SJSA1 (cell line): Measurements from ENCODE around the gene C20orf204. TPM values are rescaled to one million over a fixed set of nuclear protein-coding genes. Genes with fewer than 3 reads are reported as not detected.

Source experiments
- DNase-seq, 2 experiments: peaks; one replicate each; pipeline ENCODE4 v3.0.0-alpha.2; 2015 to 2020; ENCODE audit warnings: low spot score in 2 of 2, low read depth in 1 of 2
- H3K27ac ChIP-seq: fragments of 250-450 bp; sonication (Bioruptor Pico); 2 replicates; pipeline ENCODE4 v1.5.1; 2020; ENCODE audit warnings: mild to moderate bottlenecking, moderate library complexity
- H3K27me3 ChIP-seq: fragments of 250-450 bp; sonication (Bioruptor Pico); replicated peaks from 2 replicates; pipeline ENCODE4 v1.5.1; 2020; ENCODE audit warnings: mild to moderate bottlenecking, moderate library complexity
- H3K36me3 ChIP-seq: fragments of 250-450 bp; sonication (Bioruptor Pico); 2 replicates; pipeline ENCODE4 v1.5.1; 2020; ENCODE audit warnings: mild to moderate bottlenecking
- H3K4me1 ChIP-seq: fragments of 250-450 bp; sonication (Bioruptor Pico); replicated peaks from 2 replicates; pipeline ENCODE4 v1.6.1; 2021; ENCODE audit warnings: mild to moderate bottlenecking
- H3K4me3 ChIP-seq: fragments of 250-450 bp; sonication (Bioruptor Pico); 2 replicates; pipeline ENCODE4 v1.5.1; 2020; ENCODE audit warnings: mild to moderate bottlenecking
- H3K9me3 ChIP-seq: fragments of 250-450 bp; sonication (Bioruptor Pico); replicated peaks from 2 replicates; pipeline ENCODE4 v1.5.1; 2020; ENCODE audit warnings: mild to moderate bottlenecking
- total RNA-seq: library from RNA; depleted of rRNA; stranded (reverse); fragments of >200 nt; shearing (Covaris generic); gene quantifications from 2 replicates; pipeline ENCODE4 v1.2.3, GENCODE V29; 2014

The C20orf204 gene
- total RNA-seq, 1 experiment from 2014 or later, result 0.24 TPM

GRCh38 chr20:64058536-64058935 lies 22.6 kb downstream of the C20orf204 start:
- H3K27ac ChIP-seq, result no peak overlapping the region
- H3K27me3 ChIP-seq, result no peaks in the 10 kb centered on the region
- peaks cover 75% of the 10 kb centered on the region for H3K4me1 ChIP-seq
- H3K4me3 ChIP-seq, result no peak overlapping the region
- peaks cover 66% of the 10 kb centered on the region for H3K36me3 ChIP-seq
- H3K9me3 ChIP-seq, result no peaks in the 10 kb centered on the region
- DNase-seq, result no peak

- Histone ChIP-seq H3K27me3 (no peaks in the 10 kb centered on the region), H3K36me3 (peaks cover 73% of the 10 kb centered on the region), H3K4me1 (peaks cover 75% of the 10 kb centered on the region), H3K4me3 (peak overlapping the region; percentile 74; the same call in 1 of the 2 replicates), H3K27ac (no peak overlapping the region), H3K9me3 (no peaks in the 10 kb centered on the region)
- no peak for DNase-seq
Observed at GRCh38 chr20:64062276-64062595, 26.3 kb downstream of the C20orf204 start.

- Histone ChIP-seq H3K36me3 (peaks cover 68% of the 10 kb centered on the region), H3K27ac (peak within 1 kb of the TSS; percentile 44), H3K9me3 (no peaks in the 10 kb centered on the region), H3K4me3 (peak within 1 kb of the TSS; percentile 74), H3K27me3 (no peaks in the 10 kb centered on the region), H3K4me1 (peaks cover 73% of the 10 kb centered on the region)
- DNase-seq, result peak; percentile 80 to 96
Observed at GRCh38 chr20:64062596-64063388, 26.8 kb downstream of the C20orf204 start, which contains the start of gene TCEA2. Gene TCEA2, plus strand, starts transcription at chr20:64063198. Its CDS starts 115 bp downstream, at chr20:64063313.

- no peaks in the 10 kb centered on the region for H3K9me3 ChIP-seq
- H3K27me3 ChIP-seq, result no peaks in the 10 kb centered on the region
- H3K4me3 ChIP-seq, result peak overlapping the region; percentile 74
- H3K4me1 ChIP-seq, result peaks cover 72% of the 10 kb centered on the region
- H3K36me3 ChIP-seq, result peaks cover 67% of the 10 kb centered on the region
- H3K27ac ChIP-seq, result peak overlapping the region; percentile 44
- DNase-seq, result no peak
Observed at GRCh38 chr20:64063389-64064144, 27.6 kb downstream of the C20orf204 start.

- H3K36me3 ChIP-seq, result peaks cover 67% of the 10 kb centered on the region
- H3K4me3 ChIP-seq, result peak overlapping the region; percentile 74
- H3K4me1 ChIP-seq, result peaks cover 76% of the 10 kb centered on the region
- H3K27me3 ChIP-seq, result no peaks in the 10 kb centered on the region
- peak overlapping the region; percentile 44 for H3K27ac ChIP-seq
- no peaks in the 10 kb centered on the region for H3K9me3 ChIP-seq
- peak; percentile 87 for DNase-seq
Observed at GRCh38 chr20:64064145-64064698, 28.2 kb downstream of the C20orf204 start.

- Histone ChIP-seq H3K27me3 (no peaks in the 10 kb centered on the region), H3K27ac (peak overlapping the region; percentile 44), H3K9me3 (no peaks in the 10 kb centered on the region), H3K4me1 (peaks cover 87% of the 10 kb centered on the region), H3K4me3 (no peak overlapping the region), H3K36me3 (peaks cover 66% of the 10 kb centered on the region)
- DNase-seq, result peak in 1 of 2 experiments; percentile 37
Observed at GRCh38 chr20:64065062-64065973, 29.3 kb downstream of the C20orf204 start.

- peak overlapping the region; percentile 44 for H3K27ac ChIP-seq
- H3K9me3 ChIP-seq, result no peaks in the 10 kb centered on the region
- peaks cover 92% of the 10 kb centered on the region for H3K4me1 ChIP-seq
- peaks cover 71% of the 10 kb centered on the region for H3K36me3 ChIP-seq
- no peak overlapping the region for H3K4me3 ChIP-seq
- peak; percentile 64 to 78 for DNase-seq
- no peaks in the 10 kb centered on the region for H3K27me3 ChIP-seq
Observed at GRCh38 chr20:64065974-64066343, 30.0 kb downstream of the C20orf204 start.

- Histone ChIP-seq H3K4me3 (no peak overlapping the region), H3K9me3 (no peaks in the 10 kb centered on the region), H3K36me3 (peaks cover 74% of the 10 kb centered on the region), H3K27me3 (no peaks in the 10 kb centered on the region), H3K4me1 (peaks cover 84% of the 10 kb centered on the region), H3K27ac (no peak overlapping the region)
- peak in 1 of 2 experiments; percentile 18 for DNase-seq
Observed at GRCh38 chr20:64067005-64067632, 31.1 kb downstream of the C20orf204 start.

GRCh38 chr20:64067733-64068307 lies 31.8 kb downstream of the C20orf204 start:
- peaks cover 74% of the 10 kb centered on the region for H3K36me3 ChIP-seq
- no peaks in the 10 kb centered on the region for H3K27me3 ChIP-seq
- H3K4me3 ChIP-seq, result no peak overlapping the region
- DNase-seq, result no peak
- no peak overlapping the region for H3K27ac ChIP-seq
- no peaks in the 10 kb centered on the region for H3K9me3 ChIP-seq
- H3K4me1 ChIP-seq, result peaks cover 77% of the 10 kb centered on the region

- Histone ChIP-seq H3K27me3 (no peaks in the 10 kb centered on the region), H3K4me3 (no peak overlapping the region), H3K27ac (no peak overlapping the region), H3K36me3 (peaks cover 74% of the 10 kb centered on the region), H3K9me3 (no peaks in the 10 kb centered on the region), H3K4me1 (peaks cover 69% of the 10 kb centered on the region)
- no peak for DNase-seq
Observed at GRCh38 chr20:64068386-64069208, 32.6 kb downstream of the C20orf204 start.

- no peak overlapping the region for H3K4me3 ChIP-seq
- H3K27me3 ChIP-seq, result no peaks in the 10 kb centered on the region
- no peak for DNase-seq
- no peak overlapping the region for H3K27ac ChIP-seq
- H3K4me1 ChIP-seq, result peaks cover 65% of the 10 kb centered on the region
- peaks cover 77% of the 10 kb centered on the region for H3K36me3 ChIP-seq
- no peaks in the 10 kb centered on the region for H3K9me3 ChIP-seq
Observed at GRCh38 chr20:64069209-64069613, 33.2 kb downstream of the C20orf204 start.
